GM19463 (cell line): ENCODE data around the gene SEC62.
"Not testable (repeated sequence)": the region's sequence is repeated elsewhere in the genome, so short reads cannot be mapped to it uniquely, and the experiment has no call there.

Experiments
- ATAC-seq: cut with Tn5 transposase; IDR thresholded peaks from one replicate; pipeline ENCODE4 v1.9.1; 2021; ENCODE audit warnings: mild to moderate bottlenecking, moderate library complexity; ENCODE audit not compliant: unreplicated experiment

SEC62 gene

DNA sequence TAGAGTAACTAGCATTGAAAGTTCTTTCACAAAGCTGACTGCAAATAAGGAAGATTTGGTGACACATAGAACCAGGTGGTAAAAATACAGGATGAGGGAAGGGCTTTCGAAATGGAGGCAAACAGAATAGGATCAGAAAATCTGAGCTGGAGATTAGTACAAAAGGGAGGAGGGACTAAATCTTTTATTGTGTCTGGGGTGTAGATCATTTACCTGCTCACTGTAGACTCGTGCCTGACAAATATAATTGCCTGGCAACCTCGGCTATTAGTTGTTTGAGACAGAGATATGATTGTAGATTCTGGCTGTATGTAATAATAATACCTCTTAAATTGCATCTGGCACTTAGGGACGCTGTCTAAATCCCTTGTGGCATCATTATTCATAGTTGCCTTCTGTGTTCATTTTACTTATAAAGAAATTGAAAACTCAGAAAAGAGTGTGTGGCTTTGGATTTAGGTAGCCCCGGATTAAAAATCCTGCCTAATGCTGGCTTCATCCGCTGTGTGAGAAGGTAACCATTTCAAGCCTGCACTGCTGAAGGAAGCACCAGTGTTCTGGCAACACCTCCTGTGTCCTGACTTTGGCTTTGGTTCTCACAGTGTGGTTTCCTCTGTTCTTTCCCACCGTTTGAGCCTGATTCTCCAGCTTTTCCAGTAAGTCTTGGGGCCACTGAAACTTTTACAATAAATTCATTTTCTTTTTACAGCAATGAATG lies 46.2 kb downstream of the SEC62 start:
- ATAC-seq: no peak

DNA sequence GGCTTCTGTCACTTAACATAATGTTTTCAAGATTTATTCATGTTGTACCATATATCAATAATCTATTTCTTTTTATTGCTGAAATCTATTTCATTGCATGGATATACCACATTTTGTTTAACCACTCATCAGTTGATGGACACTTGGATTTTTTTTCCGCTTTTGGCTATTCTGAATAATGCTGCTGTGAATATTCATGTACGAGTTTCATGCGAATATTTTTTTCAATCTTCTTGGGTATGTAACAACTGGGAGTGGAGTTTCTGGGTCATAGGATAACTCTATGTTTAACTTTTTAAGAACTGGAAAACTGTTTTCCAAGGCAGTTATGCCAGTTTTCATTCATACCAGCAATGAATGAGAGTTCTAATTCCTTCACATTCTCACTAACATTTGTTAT lies 49.5 kb downstream of the SEC62 start:
- ATAC-seq: no peak

DNA sequence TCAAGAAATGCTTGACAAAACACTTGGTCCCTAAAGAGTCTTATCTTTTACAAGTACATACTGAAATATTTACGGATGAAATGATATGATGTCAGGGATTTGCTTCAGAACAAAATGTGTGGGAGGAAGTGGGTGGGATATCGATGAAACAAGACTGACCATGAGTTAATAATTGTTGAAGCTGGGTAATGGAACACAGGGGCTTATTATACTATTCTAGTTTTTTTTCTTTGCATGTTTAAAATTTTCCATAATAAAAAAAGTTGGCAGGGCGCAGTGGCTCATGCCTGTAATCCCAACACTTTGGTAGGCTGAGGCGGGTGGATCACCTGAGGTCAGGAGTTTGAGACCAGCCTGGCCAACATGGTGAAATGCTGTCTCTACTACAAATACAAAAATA lies 52.7 kb downstream of the SEC62 start:
- ATAC-seq: not testable (repeated sequence)

DNA sequence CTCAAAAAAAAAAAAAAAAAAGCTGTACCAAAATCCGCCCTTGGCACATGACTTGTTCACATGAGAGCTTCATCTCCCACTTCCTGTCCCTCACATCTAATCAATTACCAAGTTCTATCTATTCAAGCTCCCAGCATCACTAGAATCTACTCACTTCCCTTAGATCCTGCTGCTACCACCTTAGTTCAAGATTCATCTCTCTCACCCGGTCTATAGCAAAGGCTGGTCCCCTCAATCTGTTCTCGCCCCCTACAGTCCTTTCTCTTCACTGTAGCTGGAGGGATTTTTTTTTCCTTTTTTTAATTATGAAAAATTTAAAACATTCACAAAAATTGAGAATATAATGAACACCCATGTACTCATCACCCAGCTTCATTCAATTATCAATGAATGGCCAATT lies 54.5 kb downstream of the SEC62 start:
- no peak for ATAC-seq

DNA sequence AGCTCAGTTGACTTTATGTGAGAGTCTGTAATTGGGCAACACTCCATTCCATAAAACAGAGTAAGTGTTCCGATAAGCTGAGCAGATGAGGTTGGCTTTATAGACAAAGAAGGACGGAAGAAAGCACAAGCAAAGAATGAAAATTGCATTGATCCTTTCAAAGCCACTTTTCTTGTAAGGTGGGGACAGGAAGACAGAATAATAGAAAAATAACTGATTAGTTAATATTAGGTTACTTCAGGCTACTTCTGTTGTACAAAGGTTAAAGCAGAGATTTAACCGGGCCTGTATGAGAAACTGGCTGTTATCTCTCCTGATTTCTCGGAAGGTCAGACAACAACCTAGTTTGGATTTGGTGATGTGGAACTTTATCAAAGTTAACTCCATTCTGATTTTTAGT lies 55.7 kb downstream of the SEC62 start:
- ATAC-seq: no peak

DNA sequence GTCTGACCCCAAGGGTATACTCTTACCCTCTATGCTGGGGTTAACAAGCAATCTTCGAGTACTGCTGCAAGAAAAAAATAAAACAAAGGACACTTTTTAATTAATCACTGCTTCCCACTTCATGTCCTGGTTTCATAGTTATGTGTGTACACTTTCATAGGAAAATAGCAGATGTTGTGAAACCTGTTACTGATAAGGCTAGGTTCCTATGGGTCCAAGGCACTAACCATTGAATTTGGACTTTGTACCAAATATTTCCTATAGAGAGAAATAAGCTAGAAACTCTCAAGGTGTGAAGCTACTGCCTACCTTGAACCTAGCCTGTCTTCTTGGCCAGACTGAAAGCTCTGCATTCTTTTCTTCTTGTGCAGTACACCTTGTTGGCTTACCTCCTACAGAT lies 56.6 kb downstream of the SEC62 start:
- ATAC-seq: no peak

DNA sequence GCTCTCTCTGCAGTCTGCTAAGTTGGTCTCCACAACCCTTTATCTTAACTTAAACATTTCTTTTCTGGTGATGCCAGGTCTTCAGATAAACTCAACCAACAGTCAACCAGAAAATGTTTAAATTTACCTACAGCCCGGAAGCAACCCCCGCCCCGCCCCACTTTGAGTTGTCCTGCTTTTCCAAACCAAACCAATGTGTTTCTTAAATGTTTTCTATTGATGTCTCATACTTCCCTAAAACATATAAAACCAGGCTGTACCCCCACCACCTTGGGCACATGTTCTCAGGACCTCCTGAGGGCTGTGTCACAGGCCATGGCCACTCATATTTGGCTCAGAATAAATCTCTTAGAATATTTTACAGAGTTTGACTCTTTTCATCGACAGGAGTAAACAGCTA lies 58.0 kb downstream of the SEC62 start:
- no peak for ATAC-seq

DNA sequence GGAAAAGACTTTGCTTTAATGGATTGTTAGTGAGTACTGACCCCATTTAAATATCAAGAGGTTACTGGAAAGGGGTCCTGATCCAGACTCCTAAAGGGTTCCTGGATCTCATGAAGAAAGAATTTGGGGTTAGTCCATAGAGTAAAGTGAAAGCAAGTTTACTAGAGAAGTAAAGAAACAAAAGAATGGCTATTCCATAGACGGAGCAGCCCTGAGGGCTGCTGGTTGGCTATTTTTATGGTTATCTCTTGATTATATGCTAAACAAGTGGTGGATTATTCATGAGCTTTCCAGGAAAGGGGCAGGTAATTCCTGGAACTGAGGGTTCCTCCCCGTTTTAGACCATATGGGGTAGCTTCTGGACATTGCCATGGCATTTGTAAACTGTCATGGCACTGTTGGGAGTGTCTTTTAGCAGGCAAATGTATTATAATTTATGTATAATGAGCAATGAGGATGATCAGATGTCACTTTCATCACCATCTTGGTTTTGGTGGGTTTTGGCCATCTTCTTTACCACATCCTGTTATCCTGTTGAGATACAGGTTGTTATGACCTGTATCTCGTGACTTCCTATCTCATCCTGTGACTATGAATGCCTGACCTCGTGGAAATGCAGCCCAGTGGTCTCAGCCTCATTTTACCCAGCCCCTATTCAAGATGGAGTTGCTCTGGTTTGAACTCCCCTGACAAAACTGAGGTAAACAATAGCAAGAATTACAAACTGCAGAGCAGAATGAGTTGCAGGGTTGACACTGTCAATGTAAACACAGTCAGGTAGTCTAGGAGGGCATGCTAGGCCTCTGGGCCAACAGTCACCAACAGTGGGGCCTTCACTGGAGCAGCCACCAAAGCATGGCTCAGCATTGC lies 60.9 kb downstream of the SEC62 start:
- no peak for ATAC-seq

DNA sequence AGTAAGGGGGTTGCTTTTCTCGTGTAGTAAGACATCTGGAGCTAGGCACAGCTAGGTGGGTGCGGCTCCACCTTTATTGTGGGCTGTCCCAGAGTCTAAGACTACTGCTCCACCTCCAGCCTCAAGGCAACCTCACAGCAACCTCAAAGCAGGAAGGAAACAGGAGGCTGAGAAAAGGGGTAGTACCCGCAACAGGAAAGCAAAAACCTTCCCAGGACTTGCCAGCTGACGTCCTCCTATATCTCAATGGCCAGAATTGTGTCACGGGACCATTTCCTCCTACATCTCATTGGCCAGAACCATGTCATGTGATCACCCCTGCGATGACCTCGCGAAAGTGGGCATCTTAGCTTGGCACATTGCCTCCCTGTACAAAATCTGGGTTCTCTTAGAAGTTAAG lies 66.9 kb downstream of the SEC62 start:
- no peak for ATAC-seq

DNA sequence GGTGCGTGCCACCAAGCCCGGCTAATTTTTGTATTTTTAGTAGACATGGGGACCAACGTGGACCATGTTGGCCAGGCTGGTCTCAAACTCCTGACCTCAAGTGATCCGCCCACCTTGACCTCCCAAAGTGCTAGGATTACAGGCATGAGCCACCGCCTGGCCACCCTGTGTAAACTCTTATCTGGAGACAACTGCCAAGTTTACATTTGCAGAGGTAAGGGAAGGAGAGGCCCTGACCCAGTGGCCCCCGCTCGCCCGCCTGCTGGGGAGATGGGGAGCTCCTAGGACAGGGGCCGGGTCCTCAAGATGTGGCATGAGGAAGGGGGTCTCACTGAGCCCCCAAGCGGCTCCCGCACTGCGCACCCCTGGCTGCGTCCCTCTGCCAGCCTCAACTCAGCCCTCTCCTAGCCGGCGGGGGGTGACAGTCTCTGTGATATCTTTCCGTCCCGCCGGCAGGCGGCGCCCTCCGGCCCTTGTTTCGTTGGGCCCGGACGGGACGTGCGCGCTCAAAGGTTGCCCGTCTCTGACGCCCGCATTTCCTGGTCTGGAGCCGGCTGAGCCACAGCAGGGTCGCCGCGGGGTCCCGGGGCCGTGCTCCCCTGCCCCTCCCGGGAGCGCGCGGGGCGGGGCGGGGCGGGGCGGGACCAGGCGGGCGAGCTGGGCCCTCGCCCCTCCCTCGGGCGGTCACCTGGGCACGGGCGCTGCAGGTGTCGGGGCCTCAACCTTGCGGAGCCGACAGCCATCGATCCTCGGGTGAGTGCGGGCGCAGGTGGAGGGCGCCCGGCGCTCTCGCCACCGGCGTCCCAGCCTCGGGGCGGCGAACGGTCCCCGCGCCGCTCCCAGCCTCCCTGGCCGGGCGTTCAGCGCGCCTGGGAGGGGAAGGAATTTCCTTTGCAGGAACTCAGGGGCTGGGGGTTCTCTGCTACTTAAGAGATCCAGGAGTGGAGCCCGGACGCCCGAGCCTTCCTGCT lies 71.1 kb downstream of the SEC62 start, which contains the start of gene GPR160:
TSS of gene GPR160 (plus strand) at position 533 of the 971 bp plus-strand sequence. CDS start 45,978 bp downstream, outside the sequence.
- ATAC-seq: peak; percentile 82

DNA sequence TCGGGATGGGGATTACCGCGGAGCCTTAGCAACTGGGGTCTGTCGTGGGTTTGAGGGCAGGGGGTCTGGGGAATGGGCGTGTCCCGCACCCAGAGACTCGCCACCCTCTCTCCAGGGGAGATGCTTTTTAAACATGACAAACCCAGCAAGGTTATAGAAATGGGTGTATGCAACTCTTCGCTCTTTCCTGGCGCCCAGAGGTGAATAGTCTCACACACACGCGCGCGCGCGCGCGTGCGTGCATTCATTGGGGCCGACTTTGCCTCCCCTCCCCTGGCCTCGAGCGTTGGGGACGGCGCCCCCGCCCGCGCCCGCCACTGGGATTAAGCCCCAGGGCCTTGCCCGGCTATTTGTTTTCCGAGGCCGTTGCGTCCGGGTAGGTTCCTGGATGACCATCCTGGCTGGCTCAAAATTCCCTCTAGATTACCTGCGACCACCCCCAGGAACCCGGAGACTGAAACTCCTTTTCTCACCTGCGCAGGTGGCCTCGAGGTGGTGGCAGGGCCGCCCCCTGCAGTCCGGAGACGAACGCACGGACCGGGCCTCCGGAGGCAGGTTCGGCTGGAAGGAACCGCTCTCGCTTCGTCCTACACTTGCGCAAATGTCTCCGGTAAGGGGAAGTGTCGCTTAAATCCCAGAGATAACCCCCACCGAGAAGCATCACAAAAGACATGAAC lies 72.0 kb downstream of the SEC62 start:
- peak; percentile 6 for ATAC-seq

DNA sequence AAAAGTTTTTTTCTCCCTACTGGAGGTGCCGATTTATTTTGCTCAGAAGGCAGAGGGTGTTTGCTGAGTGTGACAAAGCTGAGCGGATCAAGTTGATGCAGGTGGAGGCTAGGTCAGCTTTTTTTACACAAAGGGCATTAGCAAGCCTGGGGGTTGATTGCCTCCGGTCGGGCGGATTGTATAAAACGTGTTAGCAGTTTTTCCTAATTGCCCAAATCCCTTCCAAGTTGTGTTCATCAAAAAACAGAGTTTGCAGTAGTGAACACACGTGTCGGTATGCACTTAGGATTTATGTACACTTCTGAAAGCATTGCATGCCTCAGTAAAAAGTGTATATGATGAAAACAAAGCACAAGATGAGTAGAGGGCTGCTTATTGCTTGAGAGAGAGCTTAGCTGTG lies 73.8 kb downstream of the SEC62 start:
- ATAC-seq: no peak

DNA sequence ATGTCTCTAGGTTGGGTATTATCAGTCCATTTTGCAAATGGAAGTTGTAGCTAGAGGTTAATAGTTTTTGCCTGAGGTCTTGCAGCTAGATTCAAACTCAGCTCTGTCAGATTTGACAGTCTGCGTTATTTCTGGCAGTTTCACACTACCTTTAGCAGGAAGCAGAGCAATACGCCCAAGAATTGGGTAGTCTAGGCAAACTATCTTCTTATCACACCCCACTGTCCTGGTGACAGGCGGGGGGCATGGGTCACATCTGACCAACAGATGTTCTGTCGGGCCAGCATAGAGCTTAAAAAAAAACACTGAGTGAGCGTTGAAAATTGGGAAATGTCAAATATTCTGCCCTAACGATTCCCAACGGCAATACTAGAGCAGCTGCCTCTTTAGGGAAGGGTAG lies 76.9 kb downstream of the SEC62 start:
- no peak for ATAC-seq

DNA sequence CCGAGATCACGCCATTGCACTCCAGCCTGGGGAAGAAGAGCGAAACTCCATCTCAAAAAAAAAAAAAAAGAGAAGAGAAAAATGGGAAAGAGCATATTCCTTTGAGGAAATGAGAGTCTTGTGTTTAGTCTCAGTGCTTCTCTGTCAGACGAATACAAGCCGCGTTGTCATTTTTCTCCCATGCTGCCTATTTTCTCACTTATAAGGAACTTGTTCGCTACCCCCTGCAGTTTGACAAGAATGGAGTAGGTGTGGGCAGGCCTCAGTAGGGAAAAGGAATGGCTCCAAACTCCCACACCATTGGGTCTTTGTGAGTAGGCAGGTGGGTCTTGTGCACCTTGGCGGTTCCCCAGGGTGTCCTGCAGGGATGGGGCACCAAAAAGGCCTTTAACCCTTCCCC lies 77.7 kb downstream of the SEC62 start:
- no peak for ATAC-seq

DNA sequence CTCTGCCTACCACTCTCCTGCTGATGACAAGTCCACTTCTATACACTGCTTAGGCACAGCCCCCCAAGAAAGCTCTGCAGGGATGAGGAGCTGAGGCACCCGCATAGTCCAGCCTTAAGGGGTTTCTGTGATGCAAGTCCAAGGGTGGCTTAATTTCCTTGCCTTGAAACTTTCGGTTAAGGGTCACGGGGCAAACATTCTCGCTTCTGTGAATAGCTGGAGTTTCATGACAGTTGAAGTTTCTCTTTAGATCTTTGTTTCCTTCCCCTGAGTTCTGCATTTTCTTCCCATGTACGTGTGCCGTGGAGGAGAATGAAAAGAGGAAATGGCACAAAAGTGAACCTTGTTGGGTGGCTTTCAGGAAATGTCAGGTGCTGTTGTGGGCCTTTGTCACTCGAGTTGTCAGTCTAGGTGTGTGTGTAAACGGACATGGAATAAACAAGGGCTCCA lies 78.2 kb downstream of the SEC62 start:
- ATAC-seq: peak; percentile 77

DNA sequence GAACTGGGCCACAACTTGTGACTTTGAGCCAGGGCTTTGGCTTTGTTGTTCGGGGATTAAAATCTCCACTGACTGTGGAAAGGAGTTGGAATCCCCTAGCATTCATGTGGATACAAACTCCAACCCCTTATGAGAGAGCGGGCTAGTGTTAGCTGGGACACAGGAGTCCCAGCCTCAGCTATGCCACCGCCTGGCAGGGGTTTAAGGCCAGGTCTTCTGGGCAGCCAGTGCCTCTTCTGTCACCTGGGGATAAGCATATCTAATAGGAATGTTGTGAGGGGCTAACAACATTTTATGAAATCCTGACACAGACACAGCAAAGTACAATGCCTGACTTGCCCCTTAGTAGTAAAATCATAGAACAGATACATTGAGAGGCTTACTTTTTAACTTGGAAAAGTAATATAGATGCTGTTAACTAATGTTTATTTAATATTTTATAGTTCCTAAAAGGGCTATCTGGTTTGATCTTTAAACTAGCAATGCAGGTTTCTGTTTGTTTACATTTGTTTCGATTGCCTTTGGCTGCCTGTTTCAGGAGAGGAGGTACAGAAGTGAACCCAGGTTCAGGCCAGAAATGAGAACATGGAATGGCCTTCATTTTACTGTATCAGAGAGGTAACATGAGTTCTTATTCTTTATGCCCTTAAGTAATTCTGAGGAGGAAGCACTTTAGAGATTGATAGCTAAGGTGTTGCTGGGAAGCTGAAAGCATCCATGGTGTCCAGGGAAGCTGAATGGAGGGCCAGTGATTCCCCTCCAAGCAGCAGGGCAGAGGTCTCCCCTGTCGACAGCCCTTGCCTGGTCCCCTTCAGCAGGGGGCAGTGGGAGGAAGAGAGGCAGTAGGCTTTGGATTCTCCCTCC lies 79.9 kb downstream of the SEC62 start:
- ATAC-seq: no peak

DNA sequence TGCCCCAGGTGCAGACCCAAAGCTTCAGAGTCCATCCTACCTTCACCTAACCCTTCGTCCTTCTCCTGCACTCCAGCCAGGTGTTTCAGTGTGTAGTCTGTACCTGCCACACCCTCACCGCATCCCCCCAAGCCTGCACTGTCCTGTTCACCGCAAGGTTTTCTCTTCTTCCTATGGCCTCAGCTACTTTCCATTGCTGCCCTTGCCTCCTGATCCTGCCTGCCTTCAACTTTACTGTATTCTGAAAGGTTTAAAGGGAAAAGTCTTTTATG lies 80.5 kb downstream of the SEC62 start:
- ATAC-seq: no peak
